HG03039 (cell line): ENCODE measurements around the gene CCDC27.
"Not testable (repeated sequence)": the region's sequence is repeated elsewhere in the genome, so short reads cannot be mapped to it uniquely, and the experiment has no call there.

ENCODE experiments used
- ATAC-seq: cut with Tn5 transposase; IDR thresholded peaks from one replicate; pipeline ENCODE4 v1.9.1; 2021; ENCODE audit warnings: mild to moderate bottlenecking, moderate library complexity; ENCODE audit not compliant: unreplicated experiment

CCDC27 gene

GRCh38 chr1:3735027-3735681 lies 17.1 kb upstream of the CCDC27 start:
- ATAC-seq = no peak

GRCh38 chr1:3735688-3736087 lies 16.6 kb upstream of the CCDC27 start:
- no peak for ATAC-seq

- ATAC-seq = no peak
Observed at GRCh38 chr1:3736131-3736561, 16.1 kb upstream of the CCDC27 start.

- ATAC-seq = no peak
Observed at GRCh38 chr1:3736708-3737107, 15.5 kb upstream of the CCDC27 start.

- no peak for ATAC-seq
Observed at GRCh38 chr1:3738943-3739342, 13.3 kb upstream of the CCDC27 start.

- no peak for ATAC-seq
Observed at GRCh38 chr1:3740042-3740441, 12.2 kb upstream of the CCDC27 start.

GRCh38 chr1:3740752-3741151 lies 11.5 kb upstream of the CCDC27 start:
- no peak for ATAC-seq

GRCh38 chr1:3741566-3742438 lies 10.4 kb upstream of the CCDC27 start:
- no peak for ATAC-seq

- ATAC-seq = no peak
Observed at GRCh38 chr1:3742439-3743298, 9.6 kb upstream of the CCDC27 start.

- no peak for ATAC-seq
Observed at GRCh38 chr1:3743421-3743820, 8.8 kb upstream of the CCDC27 start.

GRCh38 chr1:3743826-3744225 lies 8.4 kb upstream of the CCDC27 start:
- ATAC-seq = no peak

- ATAC-seq = no peak
Observed at GRCh38 chr1:3744646-3745045, 7.6 kb upstream of the CCDC27 start.

- ATAC-seq = no peak
Observed at GRCh38 chr1:3745071-3745470, 7.2 kb upstream of the CCDC27 start.

GRCh38 chr1:3745590-3746381 lies 6.5 kb upstream of the CCDC27 start:
- ATAC-seq = no peak

- ATAC-seq = no peak
Observed at GRCh38 chr1:3746389-3746829, 5.8 kb upstream of the CCDC27 start.

- ATAC-seq = no peak
Observed at GRCh38 chr1:3746830-3747521, 5.3 kb upstream of the CCDC27 start.

GRCh38 chr1:3747522-3747848 lies 4.8 kb upstream of the CCDC27 start:
- ATAC-seq = no peak

- no peak for ATAC-seq
Observed at GRCh38 chr1:3747903-3748302, 4.3 kb upstream of the CCDC27 start.

- not testable (repeated sequence) for ATAC-seq
Observed at GRCh38 chr1:3748316-3748900, 3.8 kb upstream of the CCDC27 start.

GRCh38 chr1:3749512-3749911 lies 2.7 kb upstream of the CCDC27 start:
- ATAC-seq = no peak
